ENCODE data around the gene SLC25A39. TPM values are rescaled to one million over a fixed set of nuclear protein-coding genes. Genes with fewer than 3 reads are reported as not detected.
A peak's percentile ranks its signal among the peaks of the same experiment; 100 is the strongest.

The SLC25A39 gene
- total and polyA plus RNA-seq, 9 of the 15 experiments (the other 6 are each of a cell fraction or from before 2014, with no cell fraction given): 4.8 to 267 (median 140) TPM

DNA sequence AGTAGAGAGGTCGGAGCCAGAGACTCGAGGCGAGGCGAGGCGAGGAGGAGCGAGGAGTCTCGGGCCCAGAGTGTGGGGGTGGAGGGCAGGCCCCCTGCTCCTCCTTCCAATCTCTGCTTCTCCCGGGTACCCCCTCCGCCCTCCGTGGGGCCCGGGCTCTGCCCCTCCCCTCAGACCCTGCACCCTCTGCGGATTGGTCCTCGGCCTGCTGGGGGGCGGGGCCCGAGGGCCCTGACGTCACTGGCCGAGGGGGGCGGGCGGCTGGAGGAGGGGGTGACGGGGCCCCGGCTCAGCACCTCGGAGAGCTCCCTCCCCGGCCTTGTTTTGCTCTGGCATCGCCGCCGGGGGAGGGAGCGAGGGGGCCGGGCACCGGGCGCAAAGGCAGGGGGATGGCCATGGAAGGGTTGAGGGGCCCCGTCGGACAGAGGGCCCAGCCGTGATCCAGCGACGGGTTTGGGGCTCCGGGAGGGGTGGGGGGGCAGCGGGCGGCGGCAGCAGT, 16.3 kb downstream of the SLC25A39 start, which contains the start of gene RUNDC3A (continued):
- TF ChIP-seq CREM (IDR thresholded peaks at IDR 0.05; ENCODE audit: low read depth): peak; percentile 94
- peak; percentile 64; the same call in 1 of the 2 replicates for TF ChIP-seq ZNF766 (CRISPR knock-in tag; conservative IDR thresholded peaks at IDR 0.05)
- peak; percentile 64 for TF ChIP-seq ATF1 (CRISPR knock-in tag; IDR thresholded peaks at IDR 0.05)
- TF ChIP-seq ATF1 (tag; IDR thresholded peaks at IDR 0.05): peak; percentile 91
- no peak for TF ChIP-seq ZC3H11A (IDR thresholded peaks at IDR 0.05; ENCODE audit: low read depth, low read length)
- TF ChIP-seq ARID4B (CRISPR knock-in tag; IDR thresholded peaks at IDR 0.05): peak; percentile 83; the same call in 1 of the 2 replicates
- TF ChIP-seq ZNF431 (CRISPR knock-in tag; IDR thresholded peaks at IDR 0.05): no peak
- peak; percentile 72; the same call in 1 of the 2 replicates for TF ChIP-seq KAT7 (CRISPR knock-in tag; IDR thresholded peaks at IDR 0.05; ENCODE audit: borderline replicate concordance)
- peak; percentile 64; the same call in 1 of the 2 replicates for TF ChIP-seq GABPB1 (CRISPR knock-in tag; IDR thresholded peaks at IDR 0.05)
- no peak for TF ChIP-seq ZNF174 (CRISPR knock-in tag; IDR thresholded peaks at IDR 0.05)
- peak; percentile 84 for TF ChIP-seq ATF7 (IDR thresholded peaks at IDR 0.05)
- TF ChIP-seq NFYB (IDR thresholded peaks at IDR 0.05; ENCODE audit: extremely low read depth, insufficient read length): peak; percentile 60
- TF ChIP-seq, protein P1, sequence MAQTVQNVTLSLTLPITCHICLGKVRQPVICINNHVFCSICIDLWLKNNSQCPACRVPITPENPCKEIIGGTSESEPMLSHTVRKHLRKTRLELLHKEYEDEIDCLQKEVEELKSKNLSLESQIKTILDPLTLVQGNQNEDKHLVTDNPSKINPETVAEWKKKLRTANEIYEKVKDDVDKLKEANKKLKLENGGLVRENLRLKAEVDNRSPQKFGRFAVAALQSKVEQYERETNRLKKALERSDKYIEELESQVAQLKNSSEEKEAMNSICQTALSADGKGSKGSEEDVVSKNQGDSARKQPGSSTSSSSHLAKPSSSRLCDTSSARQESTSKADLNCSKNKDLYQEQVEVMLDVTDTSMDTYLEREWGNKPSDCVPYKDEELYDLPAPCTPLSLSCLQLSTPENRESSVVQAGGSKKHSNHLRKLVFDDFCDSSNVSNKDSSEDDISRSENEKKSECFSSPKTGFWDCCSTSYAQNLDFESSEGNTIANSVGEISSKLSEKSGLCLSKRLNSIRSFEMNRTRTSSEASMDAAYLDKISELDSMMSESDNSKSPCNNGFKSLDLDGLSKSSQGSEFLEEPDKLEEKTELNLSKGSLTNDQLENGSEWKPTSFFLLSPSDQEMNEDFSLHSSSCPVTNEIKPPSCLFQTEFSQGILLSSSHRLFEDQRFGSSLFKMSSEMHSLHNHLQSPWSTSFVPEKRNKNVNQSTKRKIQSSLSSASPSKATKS (CRISPR knock-in tag; IDR thresholded peaks at IDR 0.05): no peak
- TF ChIP-seq, protein P2, sequence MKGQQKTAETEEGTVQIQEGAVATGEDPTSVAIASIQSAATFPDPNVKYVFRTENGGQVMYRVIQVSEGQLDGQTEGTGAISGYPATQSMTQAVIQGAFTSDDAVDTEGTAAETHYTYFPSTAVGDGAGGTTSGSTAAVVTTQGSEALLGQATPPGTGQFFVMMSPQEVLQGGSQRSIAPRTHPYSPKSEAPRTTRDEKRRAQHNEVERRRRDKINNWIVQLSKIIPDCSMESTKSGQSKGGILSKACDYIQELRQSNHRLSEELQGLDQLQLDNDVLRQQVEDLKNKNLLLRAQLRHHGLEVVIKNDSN (CRISPR knock-in tag; IDR thresholded peaks at IDR 0.05): no peak
- no peak for TF ChIP-seq HINFP (tag; conservative IDR thresholded peaks at IDR 0.05; ENCODE audit: low read depth)
- TF ChIP-seq SP1 (CRISPR knock-in tag; IDR thresholded peaks at IDR 0.05): peak; percentile 80
- peak; percentile 84 for TF ChIP-seq EGR1 (conservative IDR thresholded peaks at IDR 0.05)
- TF ChIP-seq HNRNPUL1 (IDR thresholded peaks at IDR 0.05; ENCODE audit: low read length): no peak
- 0 out of 4 replicates have a peak, but pooled peaks of 1 of the 2 experiments have one; percentile 16 for TF ChIP-seq NONO (IDR thresholded peaks at IDR 0.05; ENCODE audit: low read depth in 2 of 2, low read length in 1 of 2)
- peak; percentile 34 for TF ChIP-seq CCNT2 (IDR thresholded peaks at IDR 0.05; ENCODE audit: borderline replicate concordance, extremely low read depth, insufficient read length, low read depth, low read length)
